ENCODE results near the gene LSM4.
"Not testable (repeated sequence)": the region's sequence is repeated elsewhere in the genome, so short reads cannot be mapped to it uniquely, and the experiment has no call there.

Gene LSM4

GRCh38 chr19:18340190-18340989 lies 17.5 kb upstream of the LSM4 start, which contains the start of gene PGPEP1:
Gene PGPEP1, plus strand, starts transcription at chr19:18340598. Its CDS starts 84 bp downstream, at chr19:18340682.
- no peak for FAIRE-seq

GRCh38 chr19:18339723-18340122 lies 16.8 kb upstream of the LSM4 start:
- FAIRE-seq: no peak

GRCh38 chr19:18338541-18338940 lies 15.7 kb upstream of the LSM4 start:
- no peak for FAIRE-seq

GRCh38 chr19:18336121-18336520 lies 13.2 kb upstream of the LSM4 start:
- FAIRE-seq: no peak

- no peak for FAIRE-seq
Measured at GRCh38 chr19:18333680-18334079, 10.8 kb upstream of the LSM4 start.

GRCh38 chr19:18332917-18333530 lies 10.1 kb upstream of the LSM4 start:
- no peak for FAIRE-seq

GRCh38 chr19:18330868-18331267 lies 8.0 kb upstream of the LSM4 start:
- FAIRE-seq: no peak

- no peak for FAIRE-seq
Measured at GRCh38 chr19:18329035-18329376, 6.1 kb upstream of the LSM4 start.

- FAIRE-seq: peak; percentile 85
Measured at GRCh38 chr19:18328340-18329034, 5.6 kb upstream of the LSM4 start.

GRCh38 chr19:18326772-18327171 lies 3.9 kb upstream of the LSM4 start:
- FAIRE-seq: no peak

GRCh38 chr19:18324373-18324731 lies 1.5 kb upstream of the LSM4 start:
- not testable (repeated sequence) for FAIRE-seq

GRCh38 chr19:18322318-18322758 lies 538 bp downstream of the LSM4 start:
- no peak for FAIRE-seq

GRCh38 chr19:18321734-18322102 lies 1.2 kb downstream of the LSM4 start:
- no peak for FAIRE-seq

- no peak for FAIRE-seq
Measured at GRCh38 chr19:18320865-18321733, 1.8 kb downstream of the LSM4 start.

- peak; percentile 38 for FAIRE-seq
Measured at GRCh38 chr19:18319591-18320135, 3.2 kb downstream of the LSM4 start.

- no peak for FAIRE-seq
Measured at GRCh38 chr19:18317961-18318800, 4.7 kb downstream of the LSM4 start.

GRCh38 chr19:18313398-18313797 lies 9.5 kb downstream of the LSM4 start:
- no peak for FAIRE-seq

GRCh38 chr19:18312092-18312534 lies 10.8 kb downstream of the LSM4 start:
- FAIRE-seq: no peak

GRCh38 chr19:18311502-18312091 lies 11.3 kb downstream of the LSM4 start:
- no peak for FAIRE-seq

GRCh38 chr19:18310966-18311365 lies 11.9 kb downstream of the LSM4 start:
- no peak for FAIRE-seq

Measured in colon (tissue), 2 donors.